ENCODE results near the gene HSF5. TPM values are rescaled to one million over a fixed set of nuclear protein-coding genes. Genes with fewer than 3 reads are reported as not detected.
"Not testable (repeated sequence)": the region's sequence is repeated elsewhere in the genome, so short reads cannot be mapped to it uniquely, and the experiment has no call there.

The HSF5 gene
- total and polyA plus RNA-seq, 4 donors = 0.09 to 0.17 TPM; not detected in 2

- DNase-seq (ENCODE audit: low spot score) = no peak
- no peak overlapping the region for H3K27ac ChIP-seq (ENCODE audit: low read depth in 1 of 2, low read length in 2 of 2)
- no peak overlapping the region for H3K4me3 ChIP-seq (ENCODE audit: low read depth in 1 of 3, low read length in 3 of 3)
- no peak overlapping the region for H3K9ac ChIP-seq (ENCODE audit: low read depth in 1 of 2, low read length in 2 of 2)
- no peaks in the 10 kb centered on the region for H3K9me3 ChIP-seq (ENCODE audit: control insufficient read depth in 4 of 4, low read length in 3 of 4)
- peaks cover 4 to 22% (median 12%) of the 10 kb centered on the region in 4 donors for H3K4me1 ChIP-seq (ENCODE audit: control insufficient read depth in 4 of 4, insufficient read depth in 4 of 4, low read length in 3 of 4)
- 91% methylated on average over 8 of the region's 8 CpGs for WGBS
- peaks cover 23 to 56% (median 51%) of the 10 kb centered on the region in 4 donors for H3K36me3 ChIP-seq (ENCODE audit: control insufficient read depth in 4 of 4, insufficient read depth in 3 of 4, low read depth in 1 of 4, low read length in 3 of 4)
- TF ChIP-seq MAX (IDR thresholded peaks at IDR 0.05) = no peak
- TF ChIP-seq NR2F2 (IDR thresholded peaks at IDR 0.05) = no peak
- TF ChIP-seq SP1 (IDR thresholded peaks at IDR 0.05) = no peak
- TF ChIP-seq ZBTB33 (IDR thresholded peaks at IDR 0.05) = no peak
- TF ChIP-seq EGR1 (IDR thresholded peaks at IDR 0.05; ENCODE audit: low read depth in 2 of 2) = no peak
- no peak for TF ChIP-seq HNF4G (IDR thresholded peaks at IDR 0.05)
- TF ChIP-seq JUND (IDR thresholded peaks at IDR 0.05) = no peak
- no peak for TF ChIP-seq GABPA (IDR thresholded peaks at IDR 0.05 in 1 of 2, conservative IDR thresholded peaks at IDR 0.05 in 1 of 2)
- TF ChIP-seq ATF3 (IDR thresholded peaks at IDR 0.05) = no peak
- TF ChIP-seq, protein P1, sequence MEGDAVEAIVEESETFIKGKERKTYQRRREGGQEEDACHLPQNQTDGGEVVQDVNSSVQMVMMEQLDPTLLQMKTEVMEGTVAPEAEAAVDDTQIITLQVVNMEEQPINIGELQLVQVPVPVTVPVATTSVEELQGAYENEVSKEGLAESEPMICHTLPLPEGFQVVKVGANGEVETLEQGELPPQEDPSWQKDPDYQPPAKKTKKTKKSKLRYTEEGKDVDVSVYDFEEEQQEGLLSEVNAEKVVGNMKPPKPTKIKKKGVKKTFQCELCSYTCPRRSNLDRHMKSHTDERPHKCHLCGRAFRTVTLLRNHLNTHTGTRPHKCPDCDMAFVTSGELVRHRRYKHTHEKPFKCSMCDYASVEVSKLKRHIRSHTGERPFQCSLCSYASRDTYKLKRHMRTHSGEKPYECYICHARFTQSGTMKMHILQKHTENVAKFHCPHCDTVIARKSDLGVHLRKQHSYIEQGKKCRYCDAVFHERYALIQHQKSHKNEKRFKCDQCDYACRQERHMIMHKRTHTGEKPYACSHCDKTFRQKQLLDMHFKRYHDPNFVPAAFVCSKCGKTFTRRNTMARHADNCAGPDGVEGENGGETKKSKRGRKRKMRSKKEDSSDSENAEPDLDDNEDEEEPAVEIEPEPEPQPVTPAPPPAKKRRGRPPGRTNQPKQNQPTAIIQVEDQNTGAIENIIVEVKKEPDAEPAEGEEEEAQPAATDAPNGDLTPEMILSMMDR (IDR thresholded peaks at IDR 0.05; ENCODE audit: low read depth, low read length, missing input control) = no peak
- TF ChIP-seq RAD21 (IDR thresholded peaks at IDR 0.05) = no peak
- TF ChIP-seq FOXA1 (IDR thresholded peaks at IDR 0.05) = no peak
- no peaks in the 10 kb centered on the region for H3K27me3 ChIP-seq (ENCODE audit: control insufficient read depth in 4 of 4, insufficient read depth in 4 of 4, low read length in 3 of 4)
These were observed 15.7 kb upstream of the HSF5 start for GRCh38 chr17:58503866-58504265.

DNA sequence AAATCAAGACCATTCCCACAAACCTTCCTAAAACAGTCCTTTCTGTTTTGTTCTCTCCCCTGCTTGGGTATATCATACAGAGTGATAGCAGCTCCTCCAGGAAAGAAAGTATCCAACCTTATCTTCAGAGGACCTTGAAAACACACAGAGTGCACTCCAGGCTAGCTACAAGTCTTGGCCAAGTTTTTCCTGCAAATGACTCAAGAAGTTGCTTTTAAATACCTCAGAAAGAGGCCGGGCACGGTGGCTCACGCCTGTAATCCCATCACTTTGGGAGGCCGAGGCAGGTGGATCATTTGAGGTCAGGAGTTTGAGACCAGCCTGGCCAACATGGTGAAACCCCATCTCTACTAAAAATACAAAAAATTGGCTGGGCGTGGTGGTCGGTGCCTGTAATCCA is 14.9 kb upstream of the HSF5 start:
- H3K4me3 ChIP-seq (ENCODE audit: low read depth in 1 of 3, low read length in 3 of 3); H3K27ac ChIP-seq (ENCODE audit: low read depth in 1 of 2, low read length in 2 of 2); H3K9ac ChIP-seq (ENCODE audit: low read depth in 1 of 2, low read length in 2 of 2); H3K27me3 ChIP-seq (ENCODE audit: control insufficient read depth in 4 of 4, insufficient read depth in 4 of 4, low read length in 3 of 4); H3K9me3 ChIP-seq (ENCODE audit: control insufficient read depth in 4 of 4, low read length in 3 of 4); DNase-seq (ENCODE audit: low spot score): not testable (repeated sequence)
- H3K36me3 ChIP-seq (ENCODE audit: control insufficient read depth in 4 of 4, insufficient read depth in 3 of 4, low read depth in 1 of 4, low read length in 3 of 4) = peaks cover 19 to 54% (median 53%) of the 10 kb centered on the region in 4 donors
- H3K4me1 ChIP-seq (ENCODE audit: control insufficient read depth in 4 of 4, insufficient read depth in 4 of 4, low read length in 3 of 4) = peaks cover 1 to 15% (median 5%) of the 10 kb centered on the region in 4 donors
- 93% methylated on average over 6 of the region's 6 CpGs for WGBS

DNA sequence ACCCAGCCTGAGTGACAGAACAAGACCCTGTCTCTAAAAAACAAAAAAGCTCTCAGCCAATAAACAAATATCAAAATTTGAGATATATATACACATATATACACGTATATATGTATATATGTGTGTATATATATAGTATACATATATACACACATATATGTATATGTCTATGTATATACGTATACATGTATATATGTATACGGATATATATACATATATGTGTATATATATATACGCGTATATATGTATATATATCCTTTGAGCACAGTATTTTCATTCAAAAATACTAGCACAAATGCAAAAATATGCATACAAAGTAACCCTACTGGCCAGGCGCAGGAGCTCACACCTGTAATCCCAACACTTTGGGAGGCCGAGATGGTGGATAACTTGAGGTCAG is 13.2 kb upstream of the HSF5 start:
- H3K9ac ChIP-seq (ENCODE audit: low read depth in 1 of 2, low read length in 2 of 2) = no peak overlapping the region
- 96% methylated on average over 7 of the region's 7 CpGs for WGBS

More for the DNA sequence above, 13.2 kb upstream of the HSF5 start:
- Histone ChIP-seq H3K4me3 (ENCODE audit: low read depth in 1 of 3, low read length in 3 of 3) (no peak overlapping the region), H3K9me3 (ENCODE audit: control insufficient read depth in 4 of 4, low read length in 3 of 4) (no peaks in the 10 kb centered on the region), H3K27me3 (ENCODE audit: control insufficient read depth in 4 of 4, insufficient read depth in 4 of 4, low read length in 3 of 4) (no peaks in the 10 kb centered on the region), H3K4me1 (ENCODE audit: control insufficient read depth in 4 of 4, insufficient read depth in 4 of 4, low read length in 3 of 4) (peaks cover 0 to under 1% (median 0%) of the 10 kb centered on the region in 4 donors), H3K36me3 (ENCODE audit: control insufficient read depth in 4 of 4, insufficient read depth in 3 of 4, low read depth in 1 of 4, low read length in 3 of 4) (peaks cover 15 to 64% (median 63%) of the 10 kb centered on the region in 4 donors), H3K27ac (ENCODE audit: low read depth in 1 of 2, low read length in 2 of 2) (no peak overlapping the region)
- DNase-seq (ENCODE audit: low spot score) = no peak
- TF ChIP-seq YY1 (IDR thresholded peaks at IDR 0.05) (no peak), GABPA (IDR thresholded peaks at IDR 0.05 in 1 of 2, conservative IDR thresholded peaks at IDR 0.05 in 1 of 2) (no peak), NR2F2 (IDR thresholded peaks at IDR 0.05) (no peak), FOXA2 (IDR thresholded peaks at IDR 0.05) (no peak), HNF4G (IDR thresholded peaks at IDR 0.05) (no peak), REST (IDR thresholded peaks at IDR 0.05) (no peak), ATF3 (IDR thresholded peaks at IDR 0.05) (no peak), EGR1 (IDR thresholded peaks at IDR 0.05; ENCODE audit: low read depth in 2 of 2) (no peak)
- TF ChIP-seq, protein P1 (IDR thresholded peaks at IDR 0.05; ENCODE audit: low read depth, low read length, missing input control) = no peak

All from liver (tissue), 9 donors.